A549 (cell line): ENCODE measurements around the gene PARG.
"Not testable (repeated sequence)": the region's sequence is repeated elsewhere in the genome, so short reads cannot be mapped to it uniquely, and the experiment has no call there.

Experiments
- CHD4 ChIP-seq: fragments of 200-600 bp; sonication (generic); IDR thresholded peaks from 2 replicates; pipeline ENCODE4 v1.6.1; 2016; ENCODE audit warnings: antibody characterized with exemption, mild to moderate bottlenecking, borderline replicate concordance
- TF ChIP-seq, protein P1 (sequence below): fragments of >200 bp; sonication (Bioruptor Twin); formaldehyde crosslinking; IDR thresholded peaks from 3 replicates; pipeline ENCODE4 v1.5.1; 2016
- TF ChIP-seq, protein P2 (sequence below): fragments of 200-600 bp; sonication (generic); IDR thresholded peaks from 2 replicates; pipeline ENCODE4 v1.6.1; 2016; ENCODE audit warnings: antibody characterized with exemption, mild to moderate bottlenecking, moderate library complexity

DNA sequence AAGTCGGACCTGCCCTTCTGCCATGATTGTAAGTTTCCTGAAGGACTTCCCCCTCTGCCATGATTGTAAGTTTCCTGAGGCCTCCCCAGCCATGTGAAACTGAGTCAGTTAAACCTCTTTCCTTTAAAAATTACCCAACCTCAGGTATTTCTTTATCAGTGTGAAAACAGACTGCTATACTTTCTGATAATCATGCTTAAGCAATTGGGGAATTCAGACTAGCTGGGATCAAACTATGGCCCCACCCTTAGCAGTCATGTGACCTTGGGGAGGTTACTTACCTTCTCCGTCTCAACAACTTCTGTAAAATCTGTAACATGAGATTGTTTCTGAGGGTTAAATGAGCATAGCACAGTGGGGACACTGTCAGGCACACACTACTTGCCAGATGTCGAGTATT lies 45.4 kb upstream of the PARG start:
- TF ChIP-seq, protein P1, sequence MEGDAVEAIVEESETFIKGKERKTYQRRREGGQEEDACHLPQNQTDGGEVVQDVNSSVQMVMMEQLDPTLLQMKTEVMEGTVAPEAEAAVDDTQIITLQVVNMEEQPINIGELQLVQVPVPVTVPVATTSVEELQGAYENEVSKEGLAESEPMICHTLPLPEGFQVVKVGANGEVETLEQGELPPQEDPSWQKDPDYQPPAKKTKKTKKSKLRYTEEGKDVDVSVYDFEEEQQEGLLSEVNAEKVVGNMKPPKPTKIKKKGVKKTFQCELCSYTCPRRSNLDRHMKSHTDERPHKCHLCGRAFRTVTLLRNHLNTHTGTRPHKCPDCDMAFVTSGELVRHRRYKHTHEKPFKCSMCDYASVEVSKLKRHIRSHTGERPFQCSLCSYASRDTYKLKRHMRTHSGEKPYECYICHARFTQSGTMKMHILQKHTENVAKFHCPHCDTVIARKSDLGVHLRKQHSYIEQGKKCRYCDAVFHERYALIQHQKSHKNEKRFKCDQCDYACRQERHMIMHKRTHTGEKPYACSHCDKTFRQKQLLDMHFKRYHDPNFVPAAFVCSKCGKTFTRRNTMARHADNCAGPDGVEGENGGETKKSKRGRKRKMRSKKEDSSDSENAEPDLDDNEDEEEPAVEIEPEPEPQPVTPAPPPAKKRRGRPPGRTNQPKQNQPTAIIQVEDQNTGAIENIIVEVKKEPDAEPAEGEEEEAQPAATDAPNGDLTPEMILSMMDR, result not testable (repeated sequence)
- TF ChIP-seq CHD4, result not testable (repeated sequence)
- TF ChIP-seq, protein P2, sequence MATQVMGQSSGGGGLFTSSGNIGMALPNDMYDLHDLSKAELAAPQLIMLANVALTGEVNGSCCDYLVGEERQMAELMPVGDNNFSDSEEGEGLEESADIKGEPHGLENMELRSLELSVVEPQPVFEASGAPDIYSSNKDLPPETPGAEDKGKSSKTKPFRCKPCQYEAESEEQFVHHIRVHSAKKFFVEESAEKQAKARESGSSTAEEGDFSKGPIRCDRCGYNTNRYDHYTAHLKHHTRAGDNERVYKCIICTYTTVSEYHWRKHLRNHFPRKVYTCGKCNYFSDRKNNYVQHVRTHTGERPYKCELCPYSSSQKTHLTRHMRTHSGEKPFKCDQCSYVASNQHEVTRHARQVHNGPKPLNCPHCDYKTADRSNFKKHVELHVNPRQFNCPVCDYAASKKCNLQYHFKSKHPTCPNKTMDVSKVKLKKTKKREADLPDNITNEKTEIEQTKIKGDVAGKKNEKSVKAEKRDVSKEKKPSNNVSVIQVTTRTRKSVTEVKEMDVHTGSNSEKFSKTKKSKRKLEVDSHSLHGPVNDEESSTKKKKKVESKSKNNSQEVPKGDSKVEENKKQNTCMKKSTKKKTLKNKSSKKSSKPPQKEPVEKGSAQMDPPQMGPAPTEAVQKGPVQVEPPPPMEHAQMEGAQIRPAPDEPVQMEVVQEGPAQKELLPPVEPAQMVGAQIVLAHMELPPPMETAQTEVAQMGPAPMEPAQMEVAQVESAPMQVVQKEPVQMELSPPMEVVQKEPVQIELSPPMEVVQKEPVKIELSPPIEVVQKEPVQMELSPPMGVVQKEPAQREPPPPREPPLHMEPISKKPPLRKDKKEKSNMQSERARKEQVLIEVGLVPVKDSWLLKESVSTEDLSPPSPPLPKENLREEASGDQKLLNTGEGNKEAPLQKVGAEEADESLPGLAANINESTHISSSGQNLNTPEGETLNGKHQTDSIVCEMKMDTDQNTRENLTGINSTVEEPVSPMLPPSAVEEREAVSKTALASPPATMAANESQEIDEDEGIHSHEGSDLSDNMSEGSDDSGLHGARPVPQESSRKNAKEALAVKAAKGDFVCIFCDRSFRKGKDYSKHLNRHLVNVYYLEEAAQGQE, result not testable (repeated sequence)
